ENCODE data around the gene GFI1B. TPM values are rescaled to one million over a fixed set of nuclear protein-coding genes. Genes with fewer than 3 reads are reported as not detected.

GFI1B gene
- total RNA-seq, 4 donors from 2014 or later, result 0.11 TPM; not detected in 3

DNA sequence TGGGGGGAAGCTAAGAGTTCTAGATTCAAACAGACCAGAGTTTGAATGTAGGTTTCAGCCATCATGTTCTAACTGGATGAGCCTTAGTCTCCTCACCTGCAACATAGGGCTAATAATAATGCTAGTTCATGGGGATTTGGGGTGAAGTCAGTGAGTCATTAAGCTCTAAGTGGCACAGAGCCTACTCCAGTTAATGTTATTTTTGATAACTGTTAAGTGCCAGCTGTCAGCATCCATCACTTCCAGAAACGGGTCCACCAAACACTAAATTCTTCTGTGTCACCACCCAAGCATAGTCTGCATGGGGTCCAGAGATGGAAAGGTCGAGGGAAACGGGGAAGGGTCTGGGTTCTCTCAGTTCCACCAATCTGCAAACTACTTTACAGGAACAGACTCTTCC, 32.3 kb upstream of the GFI1B start:
- WGBS, 2 donors, result 41 to 48% methylated on average over 3 of the region's 3 CpGs
- no peaks in the 10 kb centered on the region for H3K36me3 ChIP-seq
- no peak overlapping the region for H3K27ac ChIP-seq

GRCh38 chr9:132946631-132947295, 31.7 kb upstream of the GFI1B start:
- H3K36me3 ChIP-seq, result no peaks in the 10 kb centered on the region
- DNase-seq, result no peak
- H3K4me1 ChIP-seq, result peaks cover 13 to 21% of the 10 kb centered on the region in 2 donors
- no peak overlapping the region for H3K4me3 ChIP-seq (replicated peaks in 1 of 3)
- H3K27ac ChIP-seq, result no peak overlapping the region
- intact Hi-C loops (cut with DNase I), result no loop called here
- 93 to 95% methylated on average over 7 of the region's 7 CpGs for WGBS, 2 donors
- TF ChIP-seq CTCF (IDR thresholded peaks at IDR 0.05), result no peak
- TF ChIP-seq POLR2A (IDR thresholded peaks at IDR 0.05), result no peak
- no peaks in the 10 kb centered on the region for H3K27me3 ChIP-seq
- H3K9me3 ChIP-seq, result no peaks in the 10 kb centered on the region

More for the DNA sequence above, 32.3 kb upstream of the GFI1B start:
- Histone ChIP-seq H3K4me3 (replicated peaks in 1 of 3) (no peak overlapping the region), H3K4me1 (peaks cover 13 to 21% of the 10 kb centered on the region in 2 donors), H3K9me3 (no peaks in the 10 kb centered on the region), H3K27me3 (no peaks in the 10 kb centered on the region)
- DNase-seq, result no peak
- intact Hi-C loops (cut with DNase I), result no loop called here
- TF ChIP-seq CTCF (IDR thresholded peaks at IDR 0.05), result no peak
- no peak for TF ChIP-seq POLR2A (IDR thresholded peaks at IDR 0.05)

- peak in 1 of 2 donors; percentile 42 for DNase-seq
- no peaks in the 10 kb centered on the region for H3K36me3 ChIP-seq
- no peaks in the 10 kb centered on the region for H3K27me3 ChIP-seq
- no peaks in the 10 kb centered on the region for H3K9me3 ChIP-seq
- WGBS, 2 donors, result 43 to 59% methylated on average over 8 of the region's 8 CpGs
- intact Hi-C loops (cut with DNase I), result no loop called here
- no peak overlapping the region for H3K27ac ChIP-seq
- TF ChIP-seq POLR2A (IDR thresholded peaks at IDR 0.05) (peak in 1 of 2 donors; percentile 20), CTCF (IDR thresholded peaks at IDR 0.05) (no peak)
- peaks cover 13 to 16% of the 10 kb centered on the region in 2 donors for H3K4me1 ChIP-seq
- H3K4me3 ChIP-seq (replicated peaks in 1 of 3), result no peak overlapping the region
These were observed 30.7 kb upstream of the GFI1B start for GRCh38 chr9:132947756-132948155.

GRCh38 chr9:132948482-132949050, 29.9 kb upstream of the GFI1B start:
- TF ChIP-seq POLR2A (IDR thresholded peaks at IDR 0.05) (no peak), CTCF (IDR thresholded peaks at IDR 0.05) (no peak)
- no peak for DNase-seq
- intact Hi-C loops (cut with DNase I), result no loop called here

DNA sequence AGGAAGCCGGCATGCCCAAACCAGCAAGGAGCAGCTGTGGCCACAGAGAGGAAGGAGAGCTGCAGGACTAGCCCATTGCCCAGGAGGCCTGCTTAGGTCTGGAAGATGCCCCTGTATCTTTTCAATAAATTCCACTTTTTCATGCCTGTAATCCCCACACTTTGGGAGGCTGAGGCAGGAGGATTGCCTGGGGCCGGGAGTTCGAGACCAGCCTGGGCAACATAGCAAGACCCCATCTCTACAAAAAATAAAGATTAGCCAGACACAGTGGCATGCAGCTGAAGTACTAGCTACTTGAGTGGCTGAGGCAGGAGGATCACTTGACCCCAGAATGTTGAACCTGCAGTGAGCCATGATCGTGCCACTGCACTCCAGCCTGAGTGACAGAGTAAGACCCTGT, 28.8 kb upstream of the GFI1B start:
- intact Hi-C loops (cut with DNase I), result no loop called here
- H3K9me3 ChIP-seq, result no peaks in the 10 kb centered on the region
- no peak overlapping the region for H3K27ac ChIP-seq
- H3K4me1 ChIP-seq, result peaks cover 4 to 5% of the 10 kb centered on the region in 2 donors
- H3K4me3 ChIP-seq (replicated peaks in 1 of 3), result no peak overlapping the region
- no peaks in the 10 kb centered on the region for H3K36me3 ChIP-seq
- WGBS, 2 donors, result 64 to 80% methylated on average over 4 of the region's 4 CpGs
- no peak for TF ChIP-seq CTCF (IDR thresholded peaks at IDR 0.05)
- no peak for TF ChIP-seq POLR2A (IDR thresholded peaks at IDR 0.05)
- no peak for DNase-seq
- no peaks in the 10 kb centered on the region for H3K27me3 ChIP-seq

More at GRCh38 chr9:132948482-132949050, 29.9 kb upstream of the GFI1B start:
- H3K9me3 ChIP-seq, result no peaks in the 10 kb centered on the region
- peaks cover 6 to 8% of the 10 kb centered on the region in 2 donors for H3K4me1 ChIP-seq
- 88 to 89% methylated on average over 17 to 18 of the region's 18 CpGs for WGBS, 2 donors
- no peaks in the 10 kb centered on the region for H3K27me3 ChIP-seq
- no peak overlapping the region for H3K27ac ChIP-seq
- H3K36me3 ChIP-seq, result no peaks in the 10 kb centered on the region
- H3K4me3 ChIP-seq (replicated peaks in 1 of 3), result no peak overlapping the region

All from thyroid gland (tissue), 4 donors.